Stimulated activated CD8-positive, alpha-beta memory T cell treated with anti-CD3 and anti-CD28 coated beads, Interleukin-7, amount 100 ng/mL, for 48 hours (primary cell): ENCODE data around the gene RPTOR.
"Not testable (repeated sequence)": the region's sequence is repeated elsewhere in the genome, so short reads cannot be mapped to it uniquely, and the experiment has no call there.

ENCODE experiments used
- DNase-seq, 2 donors: peaks; one replicate each; pipeline ENCODE4 v3.0.0-alpha.2; 2020; ENCODE audit warnings: low read depth in 1 of 2; ENCODE audit errors: extremely low read depth in 1 of 2

Gene RPTOR, protein sequence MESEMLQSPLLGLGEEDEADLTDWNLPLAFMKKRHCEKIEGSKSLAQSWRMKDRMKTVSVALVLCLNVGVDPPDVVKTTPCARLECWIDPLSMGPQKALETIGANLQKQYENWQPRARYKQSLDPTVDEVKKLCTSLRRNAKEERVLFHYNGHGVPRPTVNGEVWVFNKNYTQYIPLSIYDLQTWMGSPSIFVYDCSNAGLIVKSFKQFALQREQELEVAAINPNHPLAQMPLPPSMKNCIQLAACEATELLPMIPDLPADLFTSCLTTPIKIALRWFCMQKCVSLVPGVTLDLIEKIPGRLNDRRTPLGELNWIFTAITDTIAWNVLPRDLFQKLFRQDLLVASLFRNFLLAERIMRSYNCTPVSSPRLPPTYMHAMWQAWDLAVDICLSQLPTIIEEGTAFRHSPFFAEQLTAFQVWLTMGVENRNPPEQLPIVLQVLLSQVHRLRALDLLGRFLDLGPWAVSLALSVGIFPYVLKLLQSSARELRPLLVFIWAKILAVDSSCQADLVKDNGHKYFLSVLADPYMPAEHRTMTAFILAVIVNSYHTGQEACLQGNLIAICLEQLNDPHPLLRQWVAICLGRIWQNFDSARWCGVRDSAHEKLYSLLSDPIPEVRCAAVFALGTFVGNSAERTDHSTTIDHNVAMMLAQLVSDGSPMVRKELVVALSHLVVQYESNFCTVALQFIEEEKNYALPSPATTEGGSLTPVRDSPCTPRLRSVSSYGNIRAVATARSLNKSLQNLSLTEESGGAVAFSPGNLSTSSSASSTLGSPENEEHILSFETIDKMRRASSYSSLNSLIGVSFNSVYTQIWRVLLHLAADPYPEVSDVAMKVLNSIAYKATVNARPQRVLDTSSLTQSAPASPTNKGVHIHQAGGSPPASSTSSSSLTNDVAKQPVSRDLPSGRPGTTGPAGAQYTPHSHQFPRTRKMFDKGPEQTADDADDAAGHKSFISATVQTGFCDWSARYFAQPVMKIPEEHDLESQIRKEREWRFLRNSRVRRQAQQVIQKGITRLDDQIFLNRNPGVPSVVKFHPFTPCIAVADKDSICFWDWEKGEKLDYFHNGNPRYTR (N-terminal part only)

DNA sequence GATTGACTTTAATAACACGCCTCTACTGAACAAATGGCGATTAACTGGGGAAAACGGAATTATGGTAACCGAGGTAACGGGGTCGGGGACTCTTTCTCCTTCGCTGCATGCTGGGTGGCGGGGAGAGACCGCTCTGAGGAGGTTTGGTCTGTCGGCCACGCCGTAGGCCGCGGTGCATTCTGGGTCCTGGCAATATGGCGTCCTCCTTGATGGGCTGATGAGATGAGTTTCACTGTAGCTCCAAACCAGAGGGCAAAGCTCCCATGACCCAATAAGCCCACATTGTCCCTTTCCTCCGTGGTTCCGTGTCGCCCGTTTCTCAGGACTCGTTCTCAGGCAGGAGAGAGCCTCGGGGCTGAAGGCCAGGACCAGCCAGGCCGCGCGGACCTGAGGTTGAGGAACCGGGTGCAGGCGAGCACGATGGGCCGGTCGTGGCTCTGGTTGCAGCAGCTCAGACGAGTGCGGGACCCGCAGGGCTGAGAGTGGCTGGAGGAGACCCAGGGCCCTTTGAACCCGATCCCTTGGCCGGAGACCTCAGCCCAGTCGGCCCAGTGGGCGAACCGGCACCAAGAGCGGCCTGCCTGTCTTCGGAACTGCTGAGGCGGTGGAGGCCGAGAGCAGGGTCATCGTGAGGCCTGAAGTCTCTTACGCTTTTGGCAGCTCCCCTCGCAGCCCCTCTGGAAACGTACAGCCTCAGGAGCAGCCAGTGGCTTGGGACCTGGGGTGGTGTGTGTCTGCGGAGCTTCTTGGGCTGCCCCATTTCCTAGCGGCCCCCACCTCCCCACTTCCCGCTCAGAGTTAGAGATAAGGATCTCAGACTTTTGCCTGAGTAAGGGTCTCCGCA lies at the start of gene RPTOR:
RPTOR (plus strand) TSS at position 184 of the 844 bp plus-strand sequence. CDS start 792 bp downstream, outside the sequence.
- DNase-seq = peak; percentile 74 to 87

DNA sequence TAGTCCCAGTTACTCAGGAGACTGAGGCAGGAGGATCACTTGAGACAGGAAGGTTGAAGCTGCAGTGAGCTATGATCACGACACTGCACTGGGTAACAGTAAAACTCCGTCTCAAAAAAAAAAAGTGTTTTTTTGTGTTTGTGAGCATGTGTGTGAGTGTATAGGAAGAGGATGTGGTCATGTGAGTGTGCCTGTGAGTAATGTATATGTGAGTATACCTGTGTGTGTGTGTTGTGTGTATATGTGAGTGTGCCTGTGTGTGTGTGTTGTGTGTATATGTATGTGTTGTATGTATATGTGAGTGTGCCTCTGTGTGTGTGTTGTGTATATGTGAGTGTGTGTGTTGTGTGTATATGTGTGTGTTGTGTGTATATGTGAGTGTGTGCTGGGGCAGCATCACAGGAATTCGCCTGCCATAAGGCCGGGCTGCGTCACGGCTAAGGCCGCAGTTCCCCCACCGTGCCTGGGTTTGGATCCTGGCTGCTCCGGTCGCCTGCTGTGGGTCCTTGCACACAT lies 46.9 kb upstream of the RPTOR start:
- no peak for DNase-seq

- DNase-seq = no peak
Measured at GRCh38 chr17:80498242-80498919, 46.3 kb upstream of the RPTOR start.

DNA sequence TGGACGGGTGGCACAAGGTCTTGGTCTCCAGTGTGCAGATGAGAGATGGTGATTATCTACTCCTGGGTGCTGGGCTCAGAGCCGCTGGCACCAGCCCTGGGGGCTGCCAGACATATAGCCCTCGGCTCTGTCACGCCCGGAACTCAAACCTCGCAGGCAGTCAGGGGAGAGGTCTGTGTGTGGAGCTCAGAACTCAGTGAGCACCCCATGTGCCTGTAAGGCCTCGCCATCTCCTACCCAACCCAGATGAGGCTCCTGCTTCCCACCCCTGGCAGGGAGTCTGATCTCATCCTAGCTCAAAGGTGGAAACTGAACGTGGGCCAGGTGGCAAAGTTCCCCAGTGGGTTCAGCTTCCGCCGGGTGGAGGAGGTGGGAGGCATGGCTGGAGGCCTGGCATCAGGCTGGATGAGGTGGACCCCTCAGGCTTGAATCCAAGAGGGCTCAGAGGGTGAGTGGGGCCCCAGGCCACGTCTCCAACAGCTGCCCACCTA lies 45.7 kb upstream of the RPTOR start:
- DNase-seq = no peak

DNA sequence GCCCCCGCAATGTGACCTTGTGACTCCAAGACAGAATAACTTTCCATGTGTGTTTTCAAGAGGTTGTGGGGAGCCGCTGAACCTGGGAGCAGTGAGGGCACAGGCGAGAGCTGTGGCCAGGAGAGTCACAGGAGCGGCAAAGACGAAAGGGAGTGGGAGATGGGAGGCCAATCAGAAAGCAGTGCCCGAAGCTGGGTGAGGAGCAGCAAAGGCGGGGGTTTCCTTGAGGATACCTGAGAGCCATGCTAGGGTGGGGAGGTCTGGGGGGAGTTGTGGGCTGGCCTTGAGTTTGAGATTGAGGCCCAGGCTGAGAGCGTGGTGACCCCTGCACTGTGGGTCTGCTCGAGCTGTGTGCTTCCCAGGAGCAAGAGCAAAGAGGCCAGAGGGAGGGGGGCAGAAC lies 45.1 kb upstream of the RPTOR start:
- no peak for DNase-seq

GRCh38 chr17:80499961-80500665 lies 44.5 kb upstream of the RPTOR start:
- DNase-seq = no peak

DNA sequence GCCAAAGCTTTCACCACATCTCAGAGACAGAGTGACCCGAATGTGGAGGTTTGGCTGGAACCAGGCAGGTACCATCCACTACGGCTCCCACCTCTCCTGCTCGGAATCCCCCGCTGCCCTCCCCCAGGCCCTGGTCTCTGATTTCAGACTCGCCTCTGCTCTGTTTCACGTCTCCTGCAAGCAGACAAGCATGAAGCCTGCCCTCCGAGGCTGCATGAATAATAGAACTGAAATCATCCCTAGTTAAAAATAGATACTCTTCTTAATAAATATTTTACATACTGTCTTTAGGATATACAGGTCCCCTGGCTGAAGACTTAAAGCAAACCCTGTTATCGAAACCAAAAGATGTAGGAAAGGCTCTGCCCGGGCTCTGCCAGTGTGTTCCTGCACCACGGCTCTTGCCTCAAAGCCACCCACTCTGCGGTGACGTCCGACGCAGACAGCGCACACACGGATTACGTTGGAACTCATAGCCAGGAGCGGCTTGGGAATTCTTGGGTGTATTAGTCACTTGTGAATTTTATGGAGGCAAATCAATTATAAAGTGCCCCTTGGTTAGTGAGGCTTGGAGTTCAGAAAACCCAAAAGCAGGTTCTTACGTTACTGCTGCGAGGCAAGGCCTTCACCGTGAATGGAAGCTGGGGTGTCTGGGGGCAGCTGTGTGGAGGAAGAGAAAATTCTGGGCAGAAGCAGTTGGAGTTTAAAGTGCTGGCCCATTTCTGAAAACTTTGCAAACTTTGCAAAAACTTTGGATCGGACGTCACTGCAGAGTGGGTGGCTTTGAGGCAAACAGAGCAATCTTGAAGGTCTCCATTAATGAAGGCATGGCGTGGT lies 42.7 kb upstream of the RPTOR start:
- no peak for DNase-seq

DNA sequence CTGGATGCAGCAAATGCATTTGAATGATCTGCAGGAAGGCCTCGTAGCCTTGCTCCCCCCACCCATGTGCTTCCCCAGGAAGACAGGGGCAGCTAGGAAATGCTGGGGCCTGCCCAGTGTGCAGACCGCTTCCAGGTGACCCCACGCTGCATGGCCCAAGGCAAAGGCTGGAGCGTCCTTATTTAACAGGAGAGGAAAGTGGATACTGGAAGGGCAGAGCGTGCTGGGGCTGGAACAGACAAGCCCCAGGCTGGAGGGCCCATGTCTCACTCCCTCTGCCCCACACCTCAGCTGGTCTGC lies 42.1 kb upstream of the RPTOR start:
- DNase-seq = no peak

DNA sequence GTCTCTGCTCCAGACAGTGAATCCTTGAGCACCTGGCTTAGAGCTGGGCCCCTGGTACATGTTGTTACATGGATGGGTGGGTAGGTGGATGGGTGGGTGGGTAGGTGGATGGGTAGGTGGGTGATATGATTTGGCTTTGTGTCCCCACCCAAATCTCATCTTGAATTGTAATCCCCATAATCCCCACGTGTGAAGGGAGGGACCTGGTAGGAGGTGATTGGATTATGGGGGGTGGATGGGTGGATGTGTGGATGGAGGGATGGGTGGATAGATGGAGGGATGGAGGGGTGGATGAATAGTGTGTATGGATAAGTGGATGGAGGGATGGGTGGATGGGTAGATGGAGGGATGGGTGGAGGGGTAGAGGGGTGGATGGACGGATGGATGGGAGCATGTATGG lies 41.6 kb upstream of the RPTOR start:
- no peak for DNase-seq

- no peak for DNase-seq
Measured at GRCh38 chr17:80503921-80504320, 40.7 kb upstream of the RPTOR start.

DNA sequence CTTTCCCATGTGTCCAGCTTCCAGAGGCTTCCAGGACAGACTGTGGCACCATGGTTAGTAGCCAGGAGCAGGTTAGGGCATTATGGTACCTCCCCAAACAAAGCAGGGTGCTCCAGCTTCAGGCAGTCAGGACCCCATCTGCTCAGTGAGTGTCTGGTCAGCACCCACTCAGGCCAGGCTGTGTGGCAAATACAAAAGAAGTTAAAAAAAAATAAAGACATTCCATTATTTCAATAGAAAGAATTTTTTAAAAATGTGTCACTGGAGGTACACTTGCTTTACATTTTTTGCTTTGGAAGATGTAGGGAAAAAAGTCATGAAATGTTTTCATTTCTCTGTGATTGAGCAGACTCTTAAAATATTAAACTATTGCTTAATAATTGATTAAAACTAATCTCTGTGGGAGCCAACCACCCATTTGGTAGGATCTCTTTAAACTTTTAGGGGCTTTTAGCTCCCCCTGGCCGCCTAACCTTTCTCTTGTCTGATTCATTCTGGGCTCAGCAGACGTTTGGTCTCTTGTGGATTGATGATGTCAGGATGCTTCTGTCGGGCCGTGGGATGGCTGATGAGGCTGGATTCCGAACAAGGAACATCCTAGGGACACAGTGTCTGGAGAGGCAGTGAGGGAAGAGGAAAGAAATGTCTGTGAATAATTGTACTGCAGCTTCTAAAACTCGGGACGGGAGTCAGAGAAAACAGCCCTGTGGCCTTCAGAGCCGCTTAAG lies 39.8 kb upstream of the RPTOR start:
- no peak for DNase-seq

DNA sequence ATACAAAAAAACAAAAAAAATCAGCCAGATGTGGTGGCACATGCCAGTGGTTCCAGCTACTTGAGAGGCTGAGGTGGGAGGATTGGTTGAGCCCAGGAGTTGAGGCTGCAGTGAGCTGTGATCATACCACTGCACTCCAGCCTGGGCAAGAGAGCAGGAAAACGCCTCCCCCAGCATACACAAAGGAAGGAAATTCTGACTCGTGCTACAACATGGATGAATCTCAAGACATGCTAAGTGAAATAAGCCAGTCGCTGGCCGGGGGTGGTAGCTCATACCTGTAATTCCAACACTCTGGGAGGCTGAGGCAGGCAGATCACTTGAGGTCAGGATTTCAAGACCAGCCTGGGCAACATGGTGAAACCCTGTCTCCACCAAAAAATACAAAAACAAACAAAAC lies 37.5 kb upstream of the RPTOR start:
- not testable (repeated sequence) for DNase-seq

DNA sequence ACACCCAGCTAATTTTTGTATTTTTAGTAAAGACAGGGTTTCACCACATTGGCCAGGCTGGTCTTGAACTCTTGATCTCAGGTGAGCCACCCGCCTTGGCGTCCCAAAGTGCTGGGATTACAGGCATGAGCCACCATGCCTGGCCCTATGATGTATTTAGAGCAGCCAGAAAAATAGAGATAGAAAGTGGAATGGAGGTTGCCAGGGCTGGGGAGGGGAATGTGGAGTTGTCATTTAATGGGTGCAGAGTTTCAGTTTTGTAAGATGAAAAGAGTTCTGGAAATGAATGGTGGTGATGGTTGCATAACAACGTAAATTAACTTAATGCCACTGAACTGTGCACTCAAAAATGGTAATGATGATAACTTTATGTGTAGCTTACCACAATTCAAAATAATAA lies 36.7 kb upstream of the RPTOR start:
- no peak for DNase-seq

GRCh38 chr17:80509311-80509710 lies 35.3 kb upstream of the RPTOR start:
- DNase-seq = no peak

- no peak for DNase-seq
Measured at GRCh38 chr17:80510132-80510531, 34.5 kb upstream of the RPTOR start.

DNA sequence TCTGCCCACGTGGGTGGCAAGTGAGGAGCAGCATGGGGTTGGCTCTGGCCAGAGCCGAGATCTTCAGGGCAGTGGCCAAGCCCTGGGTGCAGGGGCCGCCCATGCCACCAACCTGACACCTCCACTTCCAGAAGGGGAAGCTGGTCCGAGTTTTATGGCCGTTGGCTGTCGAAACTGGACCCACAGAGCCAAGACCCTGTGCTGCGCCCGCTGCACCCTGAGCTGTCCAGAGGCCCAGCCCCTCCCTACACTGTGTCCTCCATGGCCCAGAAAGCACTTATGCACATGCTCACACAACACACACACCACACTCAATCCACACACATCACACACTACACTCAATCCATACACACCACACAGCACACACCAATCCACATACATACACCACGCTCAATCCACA lies 33.9 kb upstream of the RPTOR start:
- DNase-seq = no peak

- DNase-seq = no peak
Measured at GRCh38 chr17:80511222-80512180, 33.1 kb upstream of the RPTOR start.
